ENCODE results near the gene XNDC1N.
A peak's percentile ranks its signal among the peaks of the same experiment; 100 is the strongest.
"Not testable (repeated sequence)": the region's sequence is repeated elsewhere in the genome, so short reads cannot be mapped to it uniquely, and the experiment has no call there.

Gene XNDC1N

DNA sequence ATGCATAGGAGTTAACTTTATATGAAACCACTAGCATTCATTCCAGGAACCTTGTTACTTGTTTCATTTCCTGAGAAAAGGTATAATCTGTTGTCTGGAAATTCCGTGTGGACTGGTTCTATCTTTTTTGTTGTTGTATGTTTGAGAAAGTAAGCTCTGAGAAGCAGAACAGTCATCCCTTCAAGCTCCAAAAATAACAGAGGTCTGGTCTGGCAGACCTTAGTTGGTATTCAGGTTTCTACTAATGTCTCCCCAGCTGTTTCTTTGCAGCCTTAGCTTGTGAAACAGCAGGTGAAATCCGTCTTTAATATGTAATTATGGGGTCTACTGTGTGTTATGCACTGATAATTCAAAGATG is 2.8 kb upstream of the XNDC1N start:
- no peak for DNase-seq (ENCODE audit: low read depth)

DNA sequence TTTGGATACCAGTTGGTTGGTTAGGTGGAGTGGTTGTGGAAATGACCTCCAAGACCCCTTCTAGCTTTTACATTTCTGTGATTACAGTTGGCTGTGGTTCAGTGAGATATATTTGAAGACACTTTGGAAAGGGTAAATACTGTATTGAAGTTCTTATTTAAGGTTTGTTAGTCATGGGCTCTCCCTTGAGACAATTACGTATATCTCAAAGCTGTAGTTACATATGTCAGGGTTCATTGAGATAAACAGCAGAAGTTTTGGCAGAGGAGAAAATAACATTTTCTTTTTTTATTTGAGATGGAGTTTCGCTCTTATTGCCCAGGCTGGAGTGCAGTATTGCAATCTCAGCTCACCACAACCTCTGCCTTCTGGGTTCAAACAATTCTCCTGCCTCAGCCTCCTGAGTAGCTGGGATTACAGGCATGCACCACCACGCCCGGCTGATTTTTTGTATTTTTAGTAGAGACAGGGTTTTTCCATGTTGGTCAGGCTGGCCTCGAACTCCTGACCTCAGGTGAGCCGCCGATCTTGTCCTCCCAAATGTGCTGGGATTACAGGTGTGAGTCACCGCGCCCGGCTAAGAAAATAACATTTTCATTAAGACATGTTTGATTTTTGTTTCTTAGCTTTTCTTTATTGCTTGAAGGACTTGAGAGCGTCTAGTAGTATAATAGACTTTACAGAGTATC is 2.3 kb upstream of the XNDC1N start:
- no peak for DNase-seq (ENCODE audit: low read depth)

DNA sequence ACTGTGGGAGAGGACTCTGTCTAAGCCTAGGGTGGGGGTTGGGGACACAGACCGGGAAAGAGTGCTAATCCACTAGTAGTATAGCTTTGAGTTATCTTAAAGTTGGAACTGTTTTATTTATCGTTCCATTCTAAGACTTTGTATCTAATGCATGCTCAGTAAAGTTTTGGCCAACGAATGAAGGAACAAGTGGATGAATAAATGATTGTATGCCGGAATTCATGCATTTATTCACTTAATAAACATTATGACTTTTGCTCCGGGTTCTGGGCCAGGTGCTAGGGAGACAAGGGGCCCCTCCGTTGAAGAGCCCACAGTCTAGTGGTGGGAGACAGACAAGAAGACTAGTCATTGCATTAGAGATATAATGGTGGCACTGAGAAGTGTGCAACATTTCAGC is 1.1 kb upstream of the XNDC1N start:
- DNase-seq (ENCODE audit: low read depth): no peak

DNA sequence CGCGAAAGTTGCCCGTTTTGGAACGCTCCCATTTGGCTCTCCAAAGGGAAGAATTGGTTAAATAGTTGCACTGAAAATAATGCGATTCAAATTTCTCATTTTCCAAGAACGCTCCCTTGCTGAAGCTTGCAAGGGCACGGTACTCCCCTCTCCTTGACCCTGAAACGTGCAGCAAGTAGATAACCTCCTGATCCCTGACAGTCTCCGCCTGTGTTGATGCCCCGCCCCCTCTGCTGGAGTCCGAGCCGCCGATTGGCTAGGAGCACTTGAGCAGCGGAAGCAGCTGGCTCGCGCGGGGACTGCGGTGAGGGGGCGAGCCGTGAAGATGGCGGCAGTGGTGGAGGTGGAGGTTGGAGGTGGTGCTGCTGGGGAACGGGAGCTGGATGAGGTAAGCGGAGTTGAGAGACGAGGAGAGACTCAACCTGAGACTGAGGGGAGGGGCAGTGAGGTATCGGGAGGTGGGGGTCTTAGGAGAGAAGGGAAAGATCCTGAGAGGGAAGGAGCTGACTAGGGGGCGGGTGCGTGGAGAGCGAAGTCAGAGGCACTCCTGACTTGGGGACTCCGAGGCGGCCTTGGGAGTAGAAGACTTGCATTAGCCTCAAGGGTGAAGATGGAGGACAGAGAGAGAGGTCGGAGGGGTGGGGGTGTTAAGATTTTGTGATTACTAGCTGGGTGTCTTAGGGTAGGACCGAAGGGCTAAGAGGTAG is 496 bp upstream of the XNDC1N start, which contains the start of gene RNF121:
Gene RNF121, plus strand, starts transcription at position 310 of the 707 bp plus-strand sequence. Its CDS starts 16 bp downstream, at position 326.
- DNase-seq (ENCODE audit: low read depth): peak; percentile 93

DNA sequence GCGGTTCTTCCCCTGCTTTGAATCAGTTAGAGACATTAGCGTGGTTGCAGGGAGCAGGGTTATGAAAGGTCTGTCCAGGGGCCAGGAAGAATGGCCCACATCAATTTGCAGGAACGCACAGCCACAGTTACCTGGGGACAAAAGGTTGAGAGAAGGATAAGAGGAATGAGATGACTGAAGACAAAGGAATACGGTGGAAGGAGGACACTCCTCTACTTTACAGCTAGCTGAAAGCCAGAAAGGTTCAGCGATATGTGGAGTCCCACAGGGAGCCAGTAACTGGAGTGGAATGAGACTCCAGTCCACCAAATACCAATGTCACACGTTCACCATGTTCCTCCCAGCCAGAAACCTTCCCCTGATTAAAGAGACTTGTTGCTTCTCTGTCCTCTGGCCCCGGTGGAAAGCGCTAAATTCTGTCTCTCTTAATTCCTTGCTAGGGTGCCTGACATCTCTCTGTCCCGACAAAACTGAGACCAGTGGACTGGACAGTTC is 10.7 kb downstream of the XNDC1N start:
- no peak for DNase-seq (ENCODE audit: low read depth)

DNA sequence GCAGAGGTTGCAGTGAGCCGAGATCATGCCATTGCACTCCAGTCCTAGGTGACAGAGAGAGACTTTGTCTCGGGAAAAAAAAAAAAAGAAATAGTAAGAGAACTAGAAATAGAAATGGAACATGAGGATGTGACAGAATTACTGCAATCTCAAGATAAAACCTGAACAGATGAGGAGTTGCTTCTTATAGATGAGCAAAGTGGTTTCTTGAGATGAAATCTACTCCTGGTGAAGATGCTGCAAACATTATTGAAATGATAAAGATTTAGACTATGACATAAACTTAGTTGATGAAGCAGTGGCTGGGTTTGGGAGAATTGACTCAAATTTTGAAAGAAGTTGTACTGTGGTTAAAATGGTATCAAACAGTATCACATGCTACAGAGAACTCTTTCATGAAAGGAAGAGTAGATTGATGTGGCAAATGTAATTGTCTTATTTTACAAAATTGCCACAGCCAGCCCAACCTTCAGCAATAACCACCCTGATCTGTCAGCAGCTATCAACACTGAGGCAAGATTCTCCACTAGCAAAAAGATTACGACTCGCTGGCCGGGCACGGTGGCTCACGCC is 13.7 kb downstream of the XNDC1N start:
- no peak for DNase-seq (ENCODE audit: low read depth)

DNA sequence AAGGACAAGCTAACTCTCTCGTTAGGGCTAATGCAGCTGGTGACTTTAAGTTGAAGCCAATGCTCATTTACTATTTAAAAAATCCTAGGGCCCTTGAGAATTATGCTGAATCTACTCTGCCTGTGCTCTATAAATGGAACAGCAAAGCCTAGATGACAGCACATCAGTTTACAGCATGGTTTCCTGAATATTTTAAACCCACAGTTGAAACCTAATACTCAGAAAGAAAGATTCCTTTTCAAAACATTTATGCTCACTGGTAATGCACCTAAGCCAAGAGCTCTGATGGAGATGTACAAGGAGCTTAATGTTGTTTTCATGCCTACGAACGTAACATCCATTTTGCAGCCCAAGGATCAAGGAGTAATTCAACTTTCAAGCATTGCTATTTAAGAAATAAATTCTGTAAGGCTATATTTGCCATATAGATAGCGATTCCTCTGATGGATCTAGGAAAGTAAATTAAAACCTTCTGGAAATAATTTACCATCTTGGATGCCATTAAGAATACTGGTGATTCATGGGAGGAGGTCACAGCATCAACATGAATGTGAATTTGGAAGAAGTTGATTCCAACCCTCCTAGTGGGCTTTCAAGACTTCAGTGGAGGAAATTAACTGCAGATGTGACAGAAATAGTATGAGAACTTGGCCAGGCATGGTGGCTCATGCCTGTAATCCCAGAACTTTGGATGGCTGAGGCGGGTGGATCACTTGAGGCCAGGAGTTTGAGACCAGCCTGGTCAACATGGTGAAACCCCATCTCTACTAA is 14.5 kb downstream of the XNDC1N start:
- DNase-seq (ENCODE audit: low read depth): no peak

DNA sequence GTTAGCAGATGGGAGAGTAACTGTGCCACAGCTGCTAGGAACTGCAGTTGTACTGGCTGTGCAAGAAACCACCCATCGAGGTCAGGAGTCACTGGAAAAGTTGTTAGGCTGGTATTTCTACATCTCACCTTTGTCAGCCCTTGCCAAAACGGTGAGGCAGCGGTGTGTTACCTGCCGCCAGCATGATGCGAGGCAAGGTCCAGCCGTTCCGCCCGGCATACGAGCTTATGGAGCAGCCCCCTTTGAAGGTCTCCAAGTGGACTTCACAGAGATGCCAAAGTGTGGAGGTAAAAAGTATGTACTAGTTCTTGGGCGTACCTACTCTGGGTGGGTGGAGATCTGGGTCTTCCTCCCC is 16.4 kb downstream of the XNDC1N start:
- not testable (repeated sequence) for DNase-seq (ENCODE audit: low read depth)

DNA sequence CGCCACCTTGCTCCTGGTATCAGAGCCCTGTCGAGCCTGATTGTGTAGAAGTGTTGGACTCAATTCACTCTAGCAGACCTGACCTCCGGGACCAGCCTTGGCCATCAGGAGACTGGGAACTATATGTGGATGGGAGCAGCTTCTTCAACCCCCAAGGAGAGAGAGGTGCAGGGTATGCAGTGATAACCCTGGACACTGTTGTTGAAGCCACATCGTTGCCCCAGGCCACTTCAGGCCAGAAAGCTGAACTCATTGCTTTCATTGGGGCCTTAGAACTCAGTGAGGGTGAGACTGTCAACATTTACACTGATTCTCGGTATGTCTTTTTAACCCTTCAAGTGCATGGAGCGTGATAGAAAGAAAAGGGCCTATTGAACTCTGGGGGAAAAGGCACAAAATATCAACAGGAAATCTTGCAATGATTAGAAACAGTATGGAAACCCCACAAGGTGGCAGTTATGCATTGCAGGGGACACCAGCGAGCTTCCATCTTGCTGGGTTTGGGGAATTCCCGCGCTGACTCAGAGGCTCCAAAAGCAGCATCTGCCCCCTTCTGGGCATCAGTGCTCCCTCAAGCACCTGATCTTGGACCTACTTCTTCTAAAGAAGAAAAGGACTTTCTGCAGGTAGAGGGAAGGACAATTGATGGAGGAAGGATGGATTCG is 16.9 kb downstream of the XNDC1N start:
- DNase-seq (ENCODE audit: low read depth): not testable (repeated sequence)

DNA sequence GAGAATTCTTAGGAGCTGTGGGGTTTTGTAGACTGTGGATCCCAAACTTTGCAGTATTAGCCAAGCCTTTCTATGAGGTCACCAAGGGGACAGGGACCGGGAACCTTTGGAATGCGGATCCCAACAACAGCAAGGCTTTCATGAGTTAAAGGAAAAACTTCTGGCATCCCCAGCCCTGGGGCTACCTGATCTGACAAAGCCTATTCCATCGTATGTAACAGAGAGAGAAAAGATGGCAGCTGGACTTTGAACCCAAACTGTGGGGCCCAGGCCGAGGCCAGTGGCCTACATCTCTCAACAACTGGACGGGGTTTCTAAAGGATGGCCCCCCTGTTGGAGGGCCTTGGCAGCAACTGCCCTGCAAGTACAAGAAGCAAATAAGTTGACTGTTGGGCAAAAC is 17.6 kb downstream of the XNDC1N start:
- not testable (repeated sequence) for DNase-seq (ENCODE audit: low read depth)

DNA sequence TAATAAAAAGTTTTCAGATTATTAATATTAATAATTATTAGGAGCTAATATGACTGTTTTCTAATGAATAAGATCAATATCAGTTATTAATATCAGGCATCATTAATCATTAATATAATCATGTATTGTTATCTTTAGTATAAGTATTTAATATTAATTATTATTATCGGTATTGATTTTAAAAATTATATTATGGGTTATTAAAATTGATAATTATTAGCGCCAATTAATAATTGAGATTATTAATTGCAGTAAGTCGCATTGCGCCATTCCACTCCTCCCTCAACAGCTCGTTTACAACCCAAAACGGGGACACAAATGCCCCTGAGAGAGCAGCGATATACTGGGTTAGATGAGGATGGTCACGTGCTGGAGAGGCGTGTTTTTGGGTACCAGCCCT is 20.2 kb downstream of the XNDC1N start:
- no peak for DNase-seq (ENCODE audit: low read depth)

DNA sequence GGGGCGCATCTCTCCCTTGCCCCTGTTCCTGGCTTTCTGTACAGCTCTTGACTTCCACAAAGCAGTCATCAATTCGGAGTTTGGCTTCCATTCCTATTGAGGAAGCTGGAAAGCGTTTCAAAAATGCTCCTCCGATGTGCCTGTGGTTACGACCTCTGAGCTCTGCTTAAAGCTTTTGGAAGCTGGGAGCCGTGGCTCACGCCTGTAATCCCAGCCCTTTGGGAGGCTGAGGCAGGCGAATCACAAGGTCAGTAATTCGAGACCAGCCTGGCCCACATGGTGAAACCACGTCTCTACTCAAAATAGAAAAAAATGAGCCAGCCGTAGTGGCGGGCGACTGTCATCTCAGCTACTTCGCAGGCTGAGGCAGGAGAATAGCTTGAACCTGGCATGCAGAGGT is 27.3 kb downstream of the XNDC1N start:
- DNase-seq (ENCODE audit: low read depth): not testable (repeated sequence)

DNA sequence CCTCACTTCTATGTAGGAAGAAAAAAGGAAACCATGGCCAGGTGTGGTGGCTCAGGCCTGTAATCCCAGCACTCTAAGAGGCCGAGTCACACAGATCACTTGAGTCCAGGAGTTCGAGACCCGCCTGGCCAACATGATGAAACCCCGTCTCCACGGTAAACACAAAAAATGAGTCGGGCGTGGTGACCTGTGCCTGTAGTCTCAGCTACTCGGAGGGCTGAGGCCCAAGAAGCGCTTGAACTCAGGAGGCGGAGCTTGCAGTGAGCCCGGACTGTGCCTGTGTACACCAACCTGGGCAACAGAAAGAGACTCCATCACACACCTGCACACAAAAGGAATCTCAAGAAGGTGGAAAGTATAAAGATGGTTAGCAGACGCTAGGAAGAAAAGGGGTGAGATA is 32.4 kb downstream of the XNDC1N start:
- DNase-seq (ENCODE audit: low read depth): no peak

DNA sequence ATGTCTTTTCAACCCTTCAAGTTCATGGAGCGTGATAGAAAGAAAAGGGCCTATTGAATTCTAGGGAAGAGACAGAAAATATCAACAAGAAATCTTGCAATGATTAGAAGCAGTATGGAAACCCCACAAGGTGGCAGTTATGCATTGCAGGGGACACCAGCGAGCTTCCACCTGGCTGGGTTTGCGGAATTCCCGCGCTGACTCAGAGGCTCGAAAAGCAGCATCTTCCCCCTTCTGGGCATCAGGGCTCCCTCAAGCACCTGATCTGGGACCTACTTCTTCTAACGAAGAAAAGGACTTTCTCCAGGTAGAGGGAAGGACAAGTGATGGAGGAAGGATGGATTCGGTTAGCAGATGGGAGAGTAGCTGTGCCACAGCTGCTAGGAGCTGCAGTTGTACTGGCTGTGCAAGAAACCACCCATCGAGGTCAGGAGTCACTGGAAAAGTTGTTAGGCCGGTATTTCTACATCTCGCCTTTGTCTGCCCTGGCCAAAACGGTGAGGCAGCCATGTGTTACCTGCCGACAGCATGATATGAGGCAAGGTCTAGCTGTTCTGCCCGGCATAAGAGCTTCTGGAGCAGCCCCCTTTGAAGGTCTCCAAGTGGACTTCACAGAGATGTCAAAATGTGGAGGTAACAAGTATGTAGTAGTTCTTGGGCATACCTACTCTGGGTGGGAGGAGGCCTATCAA is 39.1 kb downstream of the XNDC1N start:
- DNase-seq (ENCODE audit: low read depth): not testable (repeated sequence)

DNA sequence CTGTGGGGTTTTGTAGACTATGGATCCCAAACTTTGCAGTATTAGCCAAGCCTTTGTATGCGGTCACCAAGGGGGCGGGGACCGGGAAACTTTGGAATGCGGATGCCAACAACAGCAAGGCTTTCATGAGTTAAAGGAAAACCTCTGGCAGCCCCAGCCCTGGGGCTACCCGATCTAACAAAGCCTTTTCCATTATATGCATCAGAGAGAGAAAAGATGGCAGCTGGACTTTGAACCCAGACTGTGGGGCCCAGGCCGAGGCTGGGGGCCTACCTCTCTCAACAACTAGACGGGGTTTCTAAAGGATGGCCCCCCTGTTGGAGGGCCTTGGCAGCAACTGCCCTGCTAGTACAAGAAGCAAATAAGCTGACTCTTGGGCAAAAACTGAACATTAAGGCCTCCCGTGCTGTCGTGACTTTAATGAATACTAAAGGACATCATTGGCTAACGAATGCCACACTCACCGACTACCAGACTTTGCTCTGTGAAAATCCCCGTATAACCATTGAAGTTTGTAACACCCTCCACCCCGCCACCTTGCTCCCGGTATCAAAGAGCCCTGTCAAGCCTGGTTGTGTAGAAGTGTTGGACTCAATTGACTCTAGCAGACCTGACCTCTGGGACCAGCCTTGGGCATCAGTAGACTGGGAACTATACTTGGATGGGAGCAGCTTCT is 39.9 kb downstream of the XNDC1N start:
- DNase-seq (ENCODE audit: low read depth): not testable (repeated sequence)

DNA sequence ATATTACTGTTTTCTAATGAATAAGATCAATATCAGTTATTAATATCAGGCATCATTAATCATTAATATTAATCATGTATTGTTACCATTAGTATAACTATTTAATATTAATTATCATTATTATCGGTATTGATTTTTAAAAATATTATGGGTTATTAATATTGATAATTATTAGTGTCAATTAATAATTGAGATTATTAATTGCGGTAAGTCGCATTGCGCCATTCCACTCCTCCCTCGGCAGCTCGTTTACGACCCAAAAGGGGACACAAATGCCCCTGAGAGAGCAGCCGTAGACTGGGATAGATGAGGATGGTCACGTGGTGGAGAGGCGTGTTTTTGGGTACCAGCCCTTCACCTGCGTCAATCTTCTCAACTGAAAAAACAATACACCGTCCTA is 42.6 kb downstream of the XNDC1N start:
- DNase-seq (ENCODE audit: low read depth): not testable (repeated sequence)
